Aorta (tissue), 5 donors: ENCODE measurements around the gene PAX5. TPM values are rescaled to one million over a fixed set of nuclear protein-coding genes. Genes with fewer than 3 reads are reported as not detected.
A peak's percentile ranks its signal among the peaks of the same experiment; 100 is the strongest.

ENCODE experiments used
- ATAC-seq: fragments of 200-7000 bp; cut with Tn5 transposase; one replicate; pipeline ENCODE4 v1.9.1; 2022; ENCODE audit warnings: moderate library complexity; ENCODE audit not compliant: low FRiP score
- DNase-seq, 2 donors: peaks; one replicate each; pipeline ENCODE4 v3.0.0-alpha.2; 2020
- H3K27ac ChIP-seq, 2 donors: one replicate each; pipeline ENCODE4 v1.5.1; 2013; ENCODE audit warnings: low read length in 2 of 2, mild to moderate bottlenecking in 2 of 2, moderate library complexity in 2 of 2, control low read depth in 1 of 2, inconsistent platforms in 1 of 2, low read depth in 1 of 2
- H3K27me3 ChIP-seq, 2 donors: one replicate each; pipeline ENCODE4 v1.6.1; 2013; ENCODE audit warnings: control low read depth in 1 of 2, low read length in 1 of 2, mild to moderate bottlenecking in 1 of 2, moderate library complexity in 1 of 2; ENCODE audit not compliant: insufficient read depth in 2 of 2, control insufficient read depth in 1 of 2
- H3K36me3 ChIP-seq, 2 donors: one replicate each; pipeline ENCODE4 v1.6.1; 2013; ENCODE audit warnings: control low read depth in 1 of 2, low read length in 1 of 2, mild to moderate bottlenecking in 1 of 2; ENCODE audit not compliant: insufficient read depth in 2 of 2, control insufficient read depth in 1 of 2
- H3K4me1 ChIP-seq, 2 donors: one replicate each; pipeline ENCODE4 v1.6.1; 2013; ENCODE audit warnings: low read length in 2 of 2, control low read depth in 1 of 2, mild to moderate bottlenecking in 1 of 2, moderate library complexity in 1 of 2; ENCODE audit not compliant: insufficient read depth in 2 of 2, control insufficient read depth in 1 of 2
- H3K4me3 ChIP-seq, 2 donors: one replicate each; pipeline ENCODE4 v1.5.1; 2013; ENCODE audit warnings: low read length in 2 of 2, control low read depth in 1 of 2, mild to moderate bottlenecking in 1 of 2
- H3K9me3 ChIP-seq: one replicate; pipeline ENCODE4 v1.6.1; 2013; ENCODE audit warnings: mild to moderate bottlenecking, low read length; ENCODE audit not compliant: control insufficient read depth
- WGBS, 2 donors: extraction: QIAGEN DNeasy Blood & Tissue Kit; methylation state at CpG; one replicate each; pipeline ENCODE4 v1.1.7; 2013; 5-methylcytosine and 5-hydroxymethylcytosine counted together
- intact Hi-C, 2 donors: fragments of 100-400 bp; cut with DNase I; formaldehyde crosslinking; loops; one replicate each; pipeline versions ENCODE4 v1.14.2 to v1.15.0; 2022
- polyA plus RNA-seq, 2 donors: library from polyadenylated mRNA; stranded (reverse); fragments of 200-250 nt; gene quantifications; one replicate each; pipeline ENCODE4 v1.2.3, GENCODE V29; 2013
- total RNA-seq, 2 donors: library from RNA; stranded (reverse); fragmentation: NEBNext Ultra II Directional; extraction: Animal tissue kit (Norgen Biotek cat#: 25700); gene quantifications; one replicate each; pipeline ENCODE4 v1.2.1, GENCODE V29; 2021
- donor health status: healthy with polysubstance abuse.
- donor health status: Bipolar disorder and iron deficiency.
- donor health status: DM: no; HTN: no; CAD: no.
- donor health status: DM: no; HTN: no; CAD: no.
- donor health status: DM: yes; HTN: yes; CAD: no.

The PAX5 gene
- total and polyA plus RNA-seq, 4 donors = under 0.01 to 0.81 (median 0.40) TPM

- WGBS, 2 donors = 5 to 7% methylated on average over 14 of the region's 14 CpGs
- peaks cover 0 to 4% of the 10 kb centered on the region in 2 donors for H3K27me3 ChIP-seq
- intact Hi-C loops = no loop called here
Measured at GRCh38 chr9:36987891-36988290, 46.2 kb downstream of the PAX5 start.

DNA sequence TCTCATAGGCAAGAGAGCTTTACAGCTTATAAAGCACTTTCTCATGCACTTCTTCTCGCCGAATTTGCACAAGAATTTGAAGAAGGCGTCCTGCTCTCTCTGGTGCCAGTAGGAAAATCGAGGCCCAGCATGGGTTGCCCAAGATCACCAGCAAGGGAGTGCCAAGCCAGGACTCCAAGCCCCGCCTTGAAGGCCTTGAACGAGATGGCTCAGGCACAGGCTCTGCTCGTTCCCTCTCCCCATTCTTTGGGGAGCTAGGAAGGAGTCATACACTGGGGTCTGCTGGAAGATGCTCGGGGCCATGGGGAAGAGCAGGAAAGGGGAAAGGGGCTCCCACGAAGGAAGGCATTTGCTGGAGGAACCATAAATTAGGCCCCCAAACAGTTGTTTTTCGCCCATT is 46.7 kb downstream of the PAX5 start:
- 14% methylated on average over 10 of the region's 10 CpGs for WGBS, 2 donors
- intact Hi-C loops = no loop called here
- H3K4me1 ChIP-seq = no peaks in the 10 kb centered on the region
- H3K4me3 ChIP-seq = no peak overlapping the region
- DNase-seq (no peak), ATAC-seq (no peak)
- H3K9me3 ChIP-seq = peaks cover 5% of the 10 kb centered on the region
- H3K36me3 ChIP-seq = no peaks in the 10 kb centered on the region
- no peak overlapping the region for H3K27ac ChIP-seq
- peaks cover 0 to 4% of the 10 kb centered on the region in 2 donors for H3K27me3 ChIP-seq

More at GRCh38 chr9:36987891-36988290, 46.2 kb downstream of the PAX5 start:
- H3K4me1 ChIP-seq = no peaks in the 10 kb centered on the region
- H3K4me3 ChIP-seq = no peak overlapping the region
- peaks cover 5% of the 10 kb centered on the region for H3K9me3 ChIP-seq
- no peak overlapping the region for H3K27ac ChIP-seq
- ATAC-seq = no peak
- no peak for DNase-seq
- no peaks in the 10 kb centered on the region for H3K36me3 ChIP-seq

DNA sequence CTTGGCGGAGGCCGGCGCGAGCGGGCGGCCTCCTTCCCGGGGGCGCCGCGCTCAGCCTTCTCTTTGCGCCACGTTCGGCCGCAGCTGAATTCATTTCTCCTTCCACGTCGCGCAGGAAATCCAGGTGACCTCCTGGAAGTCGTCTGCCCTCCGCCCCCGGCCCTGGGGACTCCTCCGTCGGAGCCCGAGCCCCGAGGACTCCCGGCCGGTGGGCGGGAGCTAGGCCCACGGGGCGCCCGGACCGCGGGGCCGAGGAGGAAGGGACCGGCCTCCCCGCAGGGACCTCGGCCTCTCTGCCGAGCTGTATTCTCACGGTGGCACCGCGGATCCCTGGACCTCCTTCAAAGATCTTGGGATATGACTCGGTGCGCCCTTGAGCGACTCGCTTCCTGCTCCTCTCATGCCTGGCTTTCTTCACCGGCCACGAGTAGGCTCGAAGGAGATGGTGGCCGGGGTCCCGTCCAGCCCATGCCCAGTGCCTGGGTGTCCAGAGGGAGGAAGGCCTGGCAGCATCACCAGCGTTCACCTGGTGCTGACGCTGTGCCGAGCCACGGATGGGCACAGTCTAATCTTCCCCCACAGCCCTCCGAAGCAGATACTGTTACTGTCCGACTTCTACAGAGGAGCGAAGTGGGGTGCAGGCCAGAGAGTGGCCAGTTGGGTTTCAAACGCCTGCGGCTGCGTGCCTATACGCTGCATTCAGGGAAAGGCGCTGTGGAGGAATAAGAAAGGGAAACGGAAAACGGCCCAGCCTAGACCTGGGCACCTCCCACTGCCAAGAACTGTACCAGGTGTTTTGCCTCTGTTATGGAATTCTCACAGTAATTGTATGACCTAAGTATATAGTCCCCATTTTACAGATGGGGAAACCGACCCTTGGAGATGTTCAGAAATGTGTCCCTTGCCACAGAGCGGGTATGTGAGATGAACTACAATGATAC is 47.3 kb downstream of the PAX5 start:
- WGBS, 2 donors = 3 to 4% methylated on average over 63 to 65 of the region's 65 CpGs
- Histone ChIP-seq H3K4me3 (no peak overlapping the region), H3K36me3 (no peaks in the 10 kb centered on the region), H3K4me1 (no peaks in the 10 kb centered on the region), H3K27me3 (peaks cover 0 to 4% of the 10 kb centered on the region in 2 donors), H3K9me3 (peaks cover 5% of the 10 kb centered on the region), H3K27ac (no peak overlapping the region)
- no peak for ATAC-seq
- intact Hi-C loops = no loop called here
- DNase-seq = no peak

DNA sequence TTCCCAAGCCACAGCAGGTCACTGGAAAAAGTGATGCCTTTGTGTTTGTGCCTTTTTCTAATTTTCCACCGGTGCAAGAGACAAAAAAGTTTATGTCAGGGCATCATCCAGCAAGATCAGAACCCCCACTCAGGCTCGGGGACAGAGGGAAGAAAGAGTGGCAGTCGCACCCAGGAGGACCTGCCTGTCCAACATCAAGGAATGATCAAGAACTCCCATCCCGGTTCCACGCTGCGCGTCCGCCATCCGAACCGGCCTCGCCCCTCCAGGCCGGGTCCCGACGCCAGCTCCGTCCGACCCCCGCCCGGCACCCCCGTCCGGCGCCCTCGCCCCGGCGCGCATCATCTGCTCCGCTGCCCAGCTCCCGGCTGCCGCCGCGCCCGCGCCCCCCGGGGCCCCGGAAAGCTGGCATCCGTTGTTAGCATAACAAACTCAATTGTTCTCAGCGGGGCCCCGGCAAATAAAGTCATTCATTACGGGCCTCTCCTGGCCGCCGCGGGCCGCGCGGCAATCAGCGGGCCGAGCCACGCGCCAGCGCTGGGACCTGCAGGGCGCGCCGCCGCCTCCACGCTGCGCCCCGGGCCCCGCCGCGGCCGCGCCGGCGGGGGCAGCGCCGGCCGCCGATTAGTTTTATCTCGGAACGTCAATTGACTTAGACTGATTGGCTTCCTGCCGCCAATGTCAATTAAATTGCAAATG is 48.1 kb downstream of the PAX5 start:
- Histone ChIP-seq H3K27me3 (no peaks in the 10 kb centered on the region), H3K4me1 (no peaks in the 10 kb centered on the region), H3K27ac (no peak overlapping the region), H3K36me3 (no peaks in the 10 kb centered on the region), H3K9me3 (peaks cover 1% of the 10 kb centered on the region), H3K4me3 (peak overlapping the region in 1 of 2 donors; percentile 17)
- ATAC-seq (no peak), DNase-seq (no peak)
- intact Hi-C loops = no loop called here
- WGBS, 2 donors = 1% methylated on average over 55 to 70 of the region's 70 CpGs

GRCh38 chr9:36985061-36985768 is 48.9 kb downstream of the PAX5 start:
- H3K4me1 ChIP-seq = no peaks in the 10 kb centered on the region
- DNase-seq (no peak), ATAC-seq (no peak)
- no peak overlapping the region for H3K4me3 ChIP-seq
- H3K9me3 ChIP-seq = peaks cover 1% of the 10 kb centered on the region
- H3K36me3 ChIP-seq = no peaks in the 10 kb centered on the region
- no peaks in the 10 kb centered on the region for H3K27me3 ChIP-seq
- intact Hi-C loops = no loop called here
- WGBS, 2 donors = 21% methylated on average over 15 of the region's 15 CpGs
- H3K27ac ChIP-seq = no peak overlapping the region

GRCh38 chr9:36980148-36980974 is 53.7 kb downstream of the PAX5 start:
- no peaks in the 10 kb centered on the region for H3K27me3 ChIP-seq
- H3K27ac ChIP-seq = no peak overlapping the region
- no peaks in the 10 kb centered on the region for H3K9me3 ChIP-seq
- H3K4me1 ChIP-seq = no peaks in the 10 kb centered on the region
- no peak for DNase-seq
- peak; percentile 15 for ATAC-seq
- intact Hi-C loops = no loop called here
- no peaks in the 10 kb centered on the region for H3K36me3 ChIP-seq
- no peak overlapping the region for H3K4me3 ChIP-seq
- 31 to 34% methylated on average over 7 of the region's 7 CpGs for WGBS, 2 donors

DNA sequence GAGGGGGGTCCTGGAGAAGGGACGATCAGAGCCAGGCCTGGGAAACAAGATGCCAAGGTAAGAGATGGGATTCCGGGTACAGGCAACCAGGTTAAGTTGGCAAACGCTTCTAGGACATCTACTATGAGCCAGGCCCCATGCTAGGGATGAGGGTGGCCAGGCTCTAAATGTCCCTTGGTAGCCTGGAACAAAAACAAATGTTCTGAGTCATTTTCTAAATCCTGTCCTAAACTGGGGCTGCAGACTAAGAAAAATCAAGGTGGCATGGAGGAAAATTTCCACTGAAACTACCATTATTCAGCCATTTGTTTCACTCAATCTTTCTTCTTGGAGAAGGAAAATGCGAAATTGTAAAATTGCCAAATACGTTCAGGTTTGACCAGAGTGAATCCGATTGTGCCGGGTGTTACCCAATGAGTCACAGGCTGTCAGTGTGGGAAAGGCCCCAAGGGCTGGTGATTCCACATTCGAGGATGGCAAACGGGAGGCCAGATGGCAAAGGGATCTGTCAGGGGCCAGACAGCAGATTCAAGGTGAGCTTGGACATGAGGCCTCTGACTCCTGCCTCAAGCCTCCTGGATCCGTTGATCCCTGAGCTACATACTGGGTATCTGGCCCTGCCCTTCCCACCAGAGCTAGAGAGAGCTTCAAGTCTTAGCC is 57.6 kb downstream of the PAX5 start:
- Histone ChIP-seq H3K27ac (no peak overlapping the region), H3K9me3 (no peaks in the 10 kb centered on the region), H3K4me1 (no peaks in the 10 kb centered on the region), H3K27me3 (no peaks in the 10 kb centered on the region), H3K36me3 (no peaks in the 10 kb centered on the region), H3K4me3 (no peak overlapping the region)
- WGBS, 2 donors = 67 to 72% methylated on average over 10 of the region's 10 CpGs
- ATAC-seq = no peak
- intact Hi-C loops = no loop called here
- peak in 1 of 2 donors; percentile 12 for DNase-seq
